ENCODE results near the gene MAP1LC3B2.

DNA sequence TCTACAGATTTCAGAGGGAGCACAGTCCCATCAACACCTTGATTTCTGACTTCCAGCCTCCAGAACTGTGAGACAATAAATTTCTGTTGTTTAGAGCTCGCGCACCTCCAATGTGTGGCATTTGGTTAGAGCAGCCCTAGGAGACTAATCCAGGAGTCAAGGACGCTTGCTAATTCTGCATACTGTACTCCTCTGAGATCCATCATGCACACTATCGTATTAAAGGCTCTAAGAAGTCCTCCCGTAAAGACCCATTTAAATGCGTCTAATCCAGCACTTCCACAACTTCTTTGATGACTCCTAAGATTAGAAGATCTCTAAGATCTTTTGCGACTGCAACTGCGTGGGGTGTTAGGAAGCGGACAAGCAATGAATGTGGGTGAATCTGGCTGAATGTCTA is 30.4 kb downstream of the MAP1LC3B2 start:
- no peak for TF ChIP-seq POLR2AphosphoS5 (IDR thresholded peaks at IDR 0.05)
- TF ChIP-seq POLR2A (IDR thresholded peaks at IDR 0.05) = no peak
- no peak for TF ChIP-seq CTCF (IDR thresholded peaks at IDR 0.05)
- no peak for TF ChIP-seq EP300 (IDR thresholded peaks at IDR 0.05)

All from stomach (tissue), 4 donors.